ENCODE data around the gene NOCT. TPM values are rescaled to one million over a fixed set of nuclear protein-coding genes. Genes with fewer than 3 reads are reported as not detected.
A peak's percentile ranks its signal among the peaks of the same experiment; 100 is the strongest.

NOCT gene
- total and polyA plus RNA-seq, 2 of the 8 experiments (the other 6 are each of a cell fraction or from before 2014, with no cell fraction given) = 10.4 to 45.5 TPM

DNA sequence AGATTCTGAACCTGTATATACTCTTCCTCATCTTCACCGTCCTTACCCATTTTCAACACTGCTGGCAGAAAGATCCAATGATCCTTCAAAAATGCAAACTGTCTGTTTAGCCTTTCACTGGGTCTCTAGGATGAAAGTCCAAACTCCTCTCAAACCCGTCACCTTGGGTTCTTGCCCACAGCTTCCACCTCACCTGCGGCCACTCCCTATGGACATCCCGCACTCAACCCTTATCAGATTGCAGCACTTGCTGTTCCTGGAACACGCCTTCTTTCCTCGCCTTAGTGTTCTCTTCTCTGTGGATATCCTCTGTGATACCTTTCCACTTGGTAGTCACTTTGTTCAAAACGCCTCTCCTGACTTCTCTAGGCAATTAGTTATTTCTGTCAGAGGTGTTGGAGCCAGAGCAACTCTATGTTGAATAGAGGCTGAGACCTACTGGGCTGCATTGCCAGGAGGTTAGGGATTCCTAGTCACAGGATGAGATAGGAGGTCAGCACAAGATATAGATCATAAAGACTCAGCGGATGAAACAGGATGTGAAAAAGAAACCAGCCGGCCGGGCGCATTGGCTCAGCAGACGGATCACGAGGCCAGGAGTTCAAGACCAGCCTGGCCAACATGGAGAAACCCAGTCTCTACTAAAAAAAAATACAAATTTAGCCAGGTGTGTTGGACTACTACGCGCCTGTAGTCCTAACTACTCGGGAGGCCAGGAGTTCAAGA is 4.2 kb upstream of the NOCT start:
- peak overlapping the region; percentile 2; the same call in 1 of the 2 replicates for H2BK15ac ChIP-seq (ENCODE audit: low read length)
- WGBS, 2 experiments (ENCODE audit: extremely low coverage in 1 of 2, insufficient coverage in 1 of 2, insufficient read length in 1 of 2, insufficient replicate concordance in 2 of 2, low coverage in 1 of 2, low lambda C conversion rate in 2 of 2, missing lambda C conversion rate in 1 of 2) = 88% methylated on average over 16 of the region's 16 CpGs; no CpG with 5 or more reads in 1 of the 2 experiments

More for the DNA sequence above, 4.2 kb upstream of the NOCT start:
- no peak overlapping the region for H3K27ac ChIP-seq (ENCODE audit: low read depth, low read length)
- H2BK12ac ChIP-seq (ENCODE audit: low read depth, low read length) = peak overlapping the region; percentile 94; the same call in 1 of the 2 replicates
- no peak overlapping the region for H2BK20ac ChIP-seq (ENCODE audit: low read length)
- ChIA-PET CTCF (ENCODE audit: partially characterized antibody) (no interaction called here), POLR2A (ENCODE audit: partially characterized antibody) (no interaction called here)
- H3K4me3 ChIP-seq (ENCODE audit: extremely low read depth in 1 of 4, insufficient read depth in 2 of 4, low read depth in 3 of 4, low read length in 4 of 4) = no peak overlapping the region
- no peak overlapping the region for H3K4ac ChIP-seq (replicated peaks; ENCODE audit: insufficient read length, low read depth, low read length)
- no peak for TF ChIP-seq CBX8 (IDR thresholded peaks at IDR 0.05; ENCODE audit: borderline replicate concordance, low read depth, low read length)
- no peak for TF ChIP-seq RFX5 (IDR thresholded peaks at IDR 0.05; ENCODE audit: borderline replicate concordance, low read depth, low read length)
- TF ChIP-seq YY1 (IDR thresholded peaks at IDR 0.05; ENCODE audit: low read depth, low read length) = no peak
- TF ChIP-seq EZH2 (IDR thresholded peaks at IDR 0.05; ENCODE audit: low read depth, low read length, severe bottlenecking) = no peak
- no peak overlapping the region for H2AFZ ChIP-seq (ENCODE audit: low read length)
- no peaks in the 10 kb centered on the region for H3K27me3 ChIP-seq (replicated peaks in 1 of 4; ENCODE audit: control insufficient read depth in 3 of 4, extremely low read depth in 1 of 4, insufficient read depth in 3 of 4, low read length in 3 of 4)
- DNase-seq (ENCODE audit: low read depth in 1 of 2, low spot score in 2 of 2) (no peak), FAIRE-seq (no peak)
- no peak overlapping the region for H4K5ac ChIP-seq (ENCODE audit: insufficient read length, low read depth, low read length)
- peaks cover 7 to 14% (median 11%) of the 10 kb centered on the region in 4 experiments; a peak in 6 of 7 replicates for H3K4me1 ChIP-seq (replicated peaks in 1 of 4; ENCODE audit: control insufficient read depth in 3 of 4, insufficient read depth in 4 of 4, low read length in 3 of 4)
- no peak overlapping the region for H2BK5ac ChIP-seq (ENCODE audit: low read depth, low read length)
- H3K14ac ChIP-seq (ENCODE audit: insufficient read length) = no peak overlapping the region
- no peaks in the 10 kb centered on the region for H4K20me1 ChIP-seq (replicated peaks in 1 of 2; ENCODE audit: control insufficient read depth in 1 of 2, insufficient read depth in 2 of 2, low read length in 2 of 2)
- H3K9me3 ChIP-seq (ENCODE audit: insufficient read depth in 2 of 2, low read depth in 1 of 2, low read length in 1 of 2) = peaks cover 0 to 6% of the 10 kb centered on the region in 2 experiments; a peak in 2 of 4 replicates
- peaks cover 0 to 5% of the 10 kb centered on the region in 2 experiments; a peak in 2 of 4 replicates for H3K79me2 ChIP-seq (ENCODE audit: control insufficient read depth in 1 of 2, insufficient read depth in 2 of 2, low read length in 2 of 2)
- H3K4me2 ChIP-seq (ENCODE audit: insufficient read depth in 1 of 2, low read depth in 2 of 2, low read length in 2 of 2) = no peak overlapping the region
- no peak overlapping the region for H3K9ac ChIP-seq (replicated peaks in 1 of 4; ENCODE audit: extremely low read depth in 1 of 4, low read depth in 3 of 4, low read length in 3 of 4)
- no peak overlapping the region for H3K56ac ChIP-seq (replicated peaks; ENCODE audit: insufficient read length, low read depth, low read length)
- no peaks in the 10 kb centered on the region for H3K36me3 ChIP-seq (ENCODE audit: control insufficient read depth in 2 of 4, insufficient read depth in 4 of 4, low read length in 3 of 4)
- H3K18ac ChIP-seq (ENCODE audit: extremely low read depth, low read length) = no peak overlapping the region
- no peak overlapping the region for H4K91ac ChIP-seq (replicated peaks; ENCODE audit: insufficient read length, low read length)
- no peak overlapping the region for H3K23ac ChIP-seq (ENCODE audit: insufficient read length)
- no peak overlapping the region for H2BK120ac ChIP-seq (replicated peaks; ENCODE audit: low read depth, low read length)
- peaks cover 3% of the 10 kb centered on the region; the same call in 1 of the 2 replicates for H3K79me1 ChIP-seq (ENCODE audit: low read depth, low read length)
- H4K8ac ChIP-seq (ENCODE audit: extremely low read depth, insufficient read depth, low read length) = no peak overlapping the region
- H2AK5ac ChIP-seq (ENCODE audit: low read depth, low read length) = 0 out of 2 replicates have a peak overlapping the region, but pooled peaks have one; percentile 53
- peaks cover 4% of the 10 kb centered on the region; the same call in 1 of the 2 replicates for H3K23me2 ChIP-seq (ENCODE audit: low read depth, low read length)

Data from H1 (cell line).